Gastrocnemius medialis (tissue), 4 donors: Measurements from ENCODE around the gene DCAF6. TPM values are rescaled to one million over a fixed set of nuclear protein-coding genes. Genes with fewer than 3 reads are reported as not detected.

ENCODE experiments used
- ATAC-seq, 2 donors: fragments of 150-250 bp; one replicate each; pipeline ENCODE4 v1.9.1; 2016
- DNase-seq, 2 donors: peaks; one replicate each; pipeline ENCODE4 v3.0.0-alpha.2; 2019
- H3K27ac ChIP-seq, 4 donors: fragments of 200-600 bp; sonication (generic); 1 replicate in 1 of 4; 2 replicates in 3 of 4; pipeline ENCODE4 v1.5.1; 2016 to 2018; ENCODE audit warnings: mild to moderate bottlenecking in 2 of 4, moderate library complexity in 1 of 4
- H3K27me3 ChIP-seq, 3 donors: fragments of 200-600 bp; sonication (generic) in 2 of 3; 1 replicate in 1 of 3; 2 replicates in 2 of 3; pipeline versions ENCODE4 v1.5.1 to v1.6.0; 2016 to 2019; ENCODE audit warnings: mild to moderate bottlenecking in 1 of 3, moderate library complexity in 1 of 3
- H3K36me3 ChIP-seq, 2 donors: fragments of 200-600 bp; sonication (generic) in 1 of 2; one replicate each; pipeline ENCODE4 v1.5.1; 2017 to 2018
- H3K4me1 ChIP-seq, 2 donors: fragments of 200-600 bp; sonication (generic) in 1 of 2; one replicate each; pipeline ENCODE4 v1.5.1; 2016 to 2017; ENCODE audit warnings: mild to moderate bottlenecking in 2 of 2
- H3K4me3 ChIP-seq, 4 donors: fragments of 200-600 bp; sonication (generic) in 3 of 4; 1 replicate in 1 of 4; 2 replicates in 3 of 4; pipeline ENCODE4 v1.5.1; 2016 to 2019; ENCODE audit warnings: mild to moderate bottlenecking in 2 of 4
- H3K9me3 ChIP-seq, 3 donors: fragments of 200-600 bp; sonication (generic) in 2 of 3; 1 replicate in 1 of 3; 2 replicates in 2 of 3; pipeline ENCODE4 v1.5.1; 2016 to 2019
- CTCF ChIP-seq, 5 experiments: fragments of 450-650 bp in 3 of 5; fragments of 200-600 bp in 2 of 5; sonication (generic) in 2 of 5; IDR thresholded peaks in 4 of 5; conservative IDR thresholded peaks in 1 of 5; 1 replicate in 4 of 5; 2 replicates in 1 of 5; pipeline ENCODE4 v1.5.1; 2016 to 2019; ENCODE audit warnings: antibody characterized with exemption in 5 of 5, mild to moderate bottlenecking in 3 of 5, moderate library complexity in 3 of 5
- POLR2A ChIP-seq, 2 donors: fragments of 450-650 bp; IDR thresholded peaks; one replicate each; pipeline ENCODE4 v1.6.1; 2017; ENCODE audit warnings: antibody characterized with exemption in 2 of 2, mild to moderate bottlenecking in 2 of 2, moderate library complexity in 2 of 2
- in situ Hi-C, 4 donors: fragments of 200-750 bp; cut with MboI; loops; one replicate each; pipeline versions ENCODE4 v1.15.0 to v1.8.0; 2017; ENCODE audit warnings: low sequenced_read_pairs in 4 of 4
- intact Hi-C: fragments of 100-400 bp; cut with DNase I; formaldehyde crosslinking; loops from one replicate; pipeline ENCODE4 v1.15.1; 2023; ENCODE audit warnings: low total_unique reads
- total RNA-seq, 4 donors: library from RNA; depleted of rRNA; stranded (reverse); fragments of >200 nt; gene quantifications; one replicate each; pipeline versions ENCODE4 v1.1.0 to v1.2.3, GENCODE V29; 2016

Gene DCAF6
- total RNA-seq, 4 donors from 2014 or later, result 365 to 466 (median 389) TPM

- H3K27me3 ChIP-seq, result no peaks in the 10 kb centered on the region
- intact Hi-C loops, result no loop called here
- no peak for ATAC-seq
- DNase-seq, result no peak
- no peaks in the 10 kb centered on the region for H3K9me3 ChIP-seq
- H3K4me3 ChIP-seq, result no peak overlapping the region
- in situ Hi-C loops, result no loop called here
- TF ChIP-seq POLR2A (IDR thresholded peaks at IDR 0.05), result no peak
- TF ChIP-seq CTCF (IDR thresholded peaks at IDR 0.05 in 4 of 5, conservative IDR thresholded peaks at IDR 0.05 in 1 of 5), result no peak
- H3K4me1 ChIP-seq, result no peaks in the 10 kb centered on the region
- no peak overlapping the region for H3K27ac ChIP-seq
- H3K36me3 ChIP-seq, result peaks cover 0 to 52% of the 10 kb centered on the region in 2 donors
Observed at GRCh38 chr1:168064216-168064615, 127.7 kb downstream of the DCAF6 start.

- in situ Hi-C loops, result no loop called here
- no peaks in the 10 kb centered on the region for H3K4me1 ChIP-seq
- H3K27ac ChIP-seq, result no peak overlapping the region
- intact Hi-C loops, result no loop called here
- H3K36me3 ChIP-seq, result peaks cover 0 to 65% of the 10 kb centered on the region in 2 donors
- no peak for DNase-seq
- no peak for ATAC-seq
- TF ChIP-seq POLR2A (IDR thresholded peaks at IDR 0.05), result no peak
- TF ChIP-seq CTCF (IDR thresholded peaks at IDR 0.05 in 4 of 5, conservative IDR thresholded peaks at IDR 0.05 in 1 of 5), result no peak
- H3K4me3 ChIP-seq, result no peak overlapping the region
- H3K9me3 ChIP-seq, result no peaks in the 10 kb centered on the region
- H3K27me3 ChIP-seq, result no peaks in the 10 kb centered on the region
Observed at GRCh38 chr1:168065506-168065905, 129.0 kb downstream of the DCAF6 start.

GRCh38 chr1:168069384-168069783 is 132.9 kb downstream of the DCAF6 start:
- Histone ChIP-seq H3K27ac (no peak overlapping the region), H3K4me3 (no peak overlapping the region), H3K27me3 (no peaks in the 10 kb centered on the region), H3K9me3 (no peaks in the 10 kb centered on the region), H3K4me1 (no peaks in the 10 kb centered on the region), H3K36me3 (peaks cover 3 to 92% of the 10 kb centered on the region in 2 donors)
- in situ Hi-C loops, result no loop called here
- intact Hi-C loops, result no loop called here
- ATAC-seq (no peak), DNase-seq (no peak)
- no peak for TF ChIP-seq POLR2A (IDR thresholded peaks at IDR 0.05)
- TF ChIP-seq CTCF (IDR thresholded peaks at IDR 0.05 in 4 of 5, conservative IDR thresholded peaks at IDR 0.05 in 1 of 5), result no peak

GRCh38 chr1:168079761-168080160 is 143.3 kb downstream of the DCAF6 start:
- Histone ChIP-seq H3K27me3 (no peaks in the 10 kb centered on the region), H3K9me3 (no peaks in the 10 kb centered on the region), H3K4me3 (no peak overlapping the region), H3K4me1 (peaks cover 10 to 14% of the 10 kb centered on the region in 2 donors), H3K36me3 (peaks cover 0 to 31% of the 10 kb centered on the region in 2 donors), H3K27ac (peak overlapping the region in 3 of 4 donors; percentile 32 to 70 (median 48))
- no peak for TF ChIP-seq POLR2A (IDR thresholded peaks at IDR 0.05)
- no peak for TF ChIP-seq CTCF (IDR thresholded peaks at IDR 0.05 in 4 of 5, conservative IDR thresholded peaks at IDR 0.05 in 1 of 5)
- DNase-seq (no peak), ATAC-seq (no peak)
- intact Hi-C loops, result loop anchor here (5.0 kb wide), 4 partner anchors 157 to 357 kb away; partner anchors contain the start of gene MPZL1
- in situ Hi-C loops, result loop anchor here in 1 of 4 donors (25.0 kb wide), 1 partner anchor 267 kb away; no protein-coding TSS in a partner anchor
